Neural progenitor cell (in vitro differentiated cells): ENCODE data around the gene ATXN1. TPM values are rescaled to one million over a fixed set of nuclear protein-coding genes. Genes with fewer than 3 reads are reported as not detected.

Source experiments
- DNase-seq: peaks from one replicate; pipeline ENCODE4 v3.0.0-alpha.2; 2016; ENCODE audit warnings: low spot score
- H2AFZ ChIP-seq: fragments of 200-600 bp; sonication (generic); replicated peaks from 2 replicates; pipeline ENCODE4 v1.6.1; 2016; ENCODE audit warnings: antibody characterized with exemption
- H3F3A ChIP-seq: fragments of 200-600 bp; sonication (generic); 2 replicates; pipeline ENCODE4 v1.6.1; 2016; ENCODE audit warnings: antibody characterized with exemption, low read depth
- H3K27ac ChIP-seq: fragments of 200-600 bp; sonication (generic); 2 replicates; pipeline ENCODE4 v1.5.1; 2016; ENCODE audit warnings: mild to moderate bottlenecking
- H3K27me3 ChIP-seq: fragments of 200-600 bp; sonication (generic); 2 replicates; pipeline ENCODE4 v1.6.1; 2016; ENCODE audit warnings: mild to moderate bottlenecking, moderate library complexity
- H3K36me3 ChIP-seq: fragments of 200-600 bp; sonication (generic); 2 replicates; pipeline ENCODE4 v1.5.1; 2016
- H3K4me1 ChIP-seq: fragments of 200-600 bp; sonication (generic); 2 replicates; pipeline ENCODE4 v1.6.1; 2016; ENCODE audit warnings: mixed run types
- H3K4me2 ChIP-seq: fragments of 200-600 bp; sonication (generic); 2 replicates; pipeline ENCODE4 v1.6.1; 2016
- H3K4me3 ChIP-seq: fragments of 200-600 bp; sonication (generic); 2 replicates; pipeline ENCODE4 v1.5.1; 2016
- H3K79me2 ChIP-seq: fragments of 200-600 bp; sonication (generic); 2 replicates; pipeline ENCODE4 v1.6.1; 2016; ENCODE audit warnings: low read depth
- H3K9ac ChIP-seq: fragments of 200-600 bp; sonication (generic); 2 replicates; pipeline ENCODE4 v1.6.1; 2016
- H3K9me3 ChIP-seq: fragments of 200-600 bp; sonication (generic); 2 replicates; pipeline ENCODE4 v1.5.1; 2016; ENCODE audit warnings: low read depth
- H4K20me1 ChIP-seq: fragments of 200-600 bp; sonication (generic); 2 replicates; pipeline ENCODE4 v1.6.1; 2016; ENCODE audit warnings: low read depth
- H3K27ac Mint-ChIP-seq: 3 replicates; pipeline ENCODE4 v1.8.0; 2021; ENCODE audit warnings: mixed read lengths
- H3K27me3 Mint-ChIP-seq: 2 replicates; pipeline ENCODE4 v1.8.0; 2022; ENCODE audit warnings: low read depth, mild to moderate bottlenecking, inconsistent platforms, moderate library complexity, mixed read lengths; ENCODE audit not compliant: insufficient read depth
- H3K36me3 Mint-ChIP-seq: 3 replicates; pipeline ENCODE4 v1.8.0; 2021; ENCODE audit warnings: mixed read lengths
- H3K4me1 Mint-ChIP-seq: 3 replicates; pipeline ENCODE4 v1.8.0; 2021; ENCODE audit warnings: mixed read lengths
- H3K4me3 Mint-ChIP-seq: 3 replicates; pipeline ENCODE4 v1.8.0; 2021; ENCODE audit warnings: mild to moderate bottlenecking, moderate library complexity, mixed read lengths
- H3K9me3 Mint-ChIP-seq: 3 replicates; pipeline ENCODE4 v1.8.0; 2020; ENCODE audit warnings: mixed read lengths
- CTCF ChIP-seq: fragments of 200-600 bp; sonication (generic); IDR thresholded peaks from 2 replicates; pipeline ENCODE4 v1.5.1; 2017; ENCODE audit warnings: antibody characterized with exemption, mild to moderate bottlenecking
- EZH2 ChIP-seq: fragments of 200-600 bp; sonication (generic); IDR thresholded peaks from 2 replicates; pipeline ENCODE4 v1.6.1; 2017; ENCODE audit warnings: antibody characterized with exemption, mild to moderate bottlenecking, moderate library complexity
- EZH2phosphoT487 ChIP-seq: fragments of 200-600 bp; sonication (generic); IDR thresholded peaks from 2 replicates; pipeline ENCODE4 v1.6.1; 2017; ENCODE audit warnings: antibody characterized with exemption
- total RNA-seq: library from RNA; depleted of rRNA; stranded (reverse); fragments of >200 nt; gene quantifications from 2 replicates; pipeline ENCODE4 v1.2.3, GENCODE V29; 2015; ENCODE audit warnings: low replicate concordance

Gene ATXN1
- total RNA-seq, 1 donor from 2014 or later: 3.6 TPM

- peaks cover 4% of the 10 kb centered on the region for H3K4me1 Mint-ChIP-seq
- no peak for DNase-seq
- no peaks in the 10 kb centered on the region for H3K4me1 ChIP-seq
- no peak overlapping the region for H3K9ac ChIP-seq
- no peak overlapping the region for H3K4me3 Mint-ChIP-seq
- no peaks in the 10 kb centered on the region for H3K27me3 ChIP-seq
- no peaks in the 10 kb centered on the region for H3K36me3 Mint-ChIP-seq
- H3K27ac ChIP-seq: no peak overlapping the region
- H4K20me1 ChIP-seq: no peaks in the 10 kb centered on the region
- H3K79me2 ChIP-seq: no peaks in the 10 kb centered on the region
- no peak overlapping the region for H3K4me3 ChIP-seq
- H3K36me3 ChIP-seq: no peaks in the 10 kb centered on the region
- H3K9me3 Mint-ChIP-seq: no peaks in the 10 kb centered on the region
- peaks cover 2% of the 10 kb centered on the region for H3K27me3 Mint-ChIP-seq
- H3K27ac Mint-ChIP-seq: no peak overlapping the region
- no peak for TF ChIP-seq EZH2
- H3K4me2 ChIP-seq: no peak overlapping the region
- H3F3A ChIP-seq: no peaks in the 10 kb centered on the region
- H2AFZ ChIP-seq: no peak overlapping the region
- H3K9me3 ChIP-seq: no peaks in the 10 kb centered on the region
Measured at GRCh38 chr6:16743664-16744210, 17.5 kb downstream of the ATXN1 start.

- no peaks in the 10 kb centered on the region for H3K36me3 Mint-ChIP-seq
- peaks cover 2% of the 10 kb centered on the region for H3K4me1 Mint-ChIP-seq
- no peak overlapping the region for H3K4me2 ChIP-seq
Measured at GRCh38 chr6:16742116-16742515, 19.1 kb downstream of the ATXN1 start.

GRCh38 chr6:16741112-16742016, 19.9 kb downstream of the ATXN1 start:
- H3K4me1 ChIP-seq: peaks cover 12% of the 10 kb centered on the region
- no peak overlapping the region for H3K9ac ChIP-seq
- no peak overlapping the region for H3K27ac Mint-ChIP-seq

More at GRCh38 chr6:16742116-16742515, 19.1 kb downstream of the ATXN1 start:
- no peaks in the 10 kb centered on the region for H3K79me2 ChIP-seq
- H3F3A ChIP-seq: no peaks in the 10 kb centered on the region
- H2AFZ ChIP-seq: no peak overlapping the region
- H3K27me3 ChIP-seq: no peaks in the 10 kb centered on the region
- H3K36me3 ChIP-seq: no peaks in the 10 kb centered on the region
- peaks cover 5% of the 10 kb centered on the region for H3K4me1 ChIP-seq
- H3K9me3 ChIP-seq: no peaks in the 10 kb centered on the region
- Mint-ChIP-seq H3K9me3 (no peaks in the 10 kb centered on the region), H3K27ac (no peak overlapping the region), H3K4me3 (no peak overlapping the region), H3K27me3 (peaks cover 2% of the 10 kb centered on the region)
- H3K9ac ChIP-seq: no peak overlapping the region
- no peak overlapping the region for H3K27ac ChIP-seq
- DNase-seq: no peak
- H3K4me3 ChIP-seq: no peak overlapping the region
- TF ChIP-seq EZH2 (no peak), EZH2phosphoT487 (no peak), CTCF (no peak)
- no peaks in the 10 kb centered on the region for H4K20me1 ChIP-seq

More at GRCh38 chr6:16741112-16742016, 19.9 kb downstream of the ATXN1 start:
- no peaks in the 10 kb centered on the region for H4K20me1 ChIP-seq
- no peak overlapping the region for H3K27ac ChIP-seq
- H3K27me3 ChIP-seq: no peaks in the 10 kb centered on the region
- no peaks in the 10 kb centered on the region for H3F3A ChIP-seq
- no peak for TF ChIP-seq EZH2phosphoT487
- no peak for TF ChIP-seq EZH2
- no peak for TF ChIP-seq CTCF
- H3K4me3 ChIP-seq: no peak overlapping the region
- no peaks in the 10 kb centered on the region for H3K36me3 Mint-ChIP-seq
- DNase-seq: no peak
- H3K36me3 ChIP-seq: no peaks in the 10 kb centered on the region
- no peaks in the 10 kb centered on the region for H3K9me3 Mint-ChIP-seq
- H3K4me1 Mint-ChIP-seq: peaks cover 7% of the 10 kb centered on the region
- no peaks in the 10 kb centered on the region for H3K79me2 ChIP-seq
- no peak overlapping the region for H3K4me3 Mint-ChIP-seq
- no peak overlapping the region for H2AFZ ChIP-seq
- no peaks in the 10 kb centered on the region for H3K9me3 ChIP-seq
- H3K27me3 Mint-ChIP-seq: peaks cover 2% of the 10 kb centered on the region
- H3K4me2 ChIP-seq: no peak overlapping the region
